NK-92 (cell line): Measurements from ENCODE around the gene TMEM186.
"Not testable (repeated sequence)": the region's sequence is repeated elsewhere in the genome, so short reads cannot be mapped to it uniquely, and the experiment has no call there.

Source experiments
- DNase-seq: peaks from one replicate; lab custom pipeline; 2025; ENCODE audit not compliant: unreplicated experiment; lab: John Stamatoyannopoulos, UW

TMEM186 gene

DNA sequence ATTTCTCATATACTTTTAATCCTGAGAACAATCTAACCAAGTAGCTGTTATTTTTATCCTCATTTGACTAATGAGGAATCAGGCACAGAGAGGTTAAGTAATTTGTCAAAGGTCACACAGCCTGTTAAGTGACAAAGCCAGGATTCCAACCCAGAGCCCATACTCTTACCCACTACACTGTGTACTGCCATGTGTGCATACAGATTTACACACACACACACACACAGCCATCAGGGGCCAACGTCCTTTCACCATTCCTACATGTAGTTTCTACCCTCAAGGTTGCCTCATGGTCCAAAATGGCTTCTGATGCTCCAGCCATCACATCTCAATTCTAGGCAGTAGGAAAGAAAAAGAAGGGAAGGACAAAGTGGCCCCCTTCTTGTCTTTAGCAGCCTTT lies 22.1 kb downstream of the TMEM186 start:
- no peak for DNase-seq

DNA sequence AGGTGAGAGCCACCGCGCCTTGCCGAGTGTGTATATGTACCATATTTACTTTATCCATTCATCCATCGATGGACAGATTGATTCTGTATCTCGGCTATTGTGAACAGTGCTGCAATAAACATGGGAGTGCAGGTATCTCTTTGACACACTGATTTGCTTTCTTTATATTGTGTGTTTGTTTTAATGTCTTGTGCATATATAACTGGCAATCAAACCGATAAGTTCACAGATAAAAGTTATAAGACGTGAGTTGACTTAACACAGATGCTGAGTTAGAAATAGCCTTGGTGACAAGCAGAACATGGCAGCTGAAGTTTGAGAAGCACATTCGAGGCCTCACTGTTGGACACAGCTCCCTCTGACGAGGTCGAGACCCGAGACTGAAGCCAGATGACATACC lies 23.2 kb downstream of the TMEM186 start:
- DNase-seq, result no peak

GRCh38 chr16:8773537-8773936 lies 23.9 kb downstream of the TMEM186 start:
- DNase-seq, result no peak

DNA sequence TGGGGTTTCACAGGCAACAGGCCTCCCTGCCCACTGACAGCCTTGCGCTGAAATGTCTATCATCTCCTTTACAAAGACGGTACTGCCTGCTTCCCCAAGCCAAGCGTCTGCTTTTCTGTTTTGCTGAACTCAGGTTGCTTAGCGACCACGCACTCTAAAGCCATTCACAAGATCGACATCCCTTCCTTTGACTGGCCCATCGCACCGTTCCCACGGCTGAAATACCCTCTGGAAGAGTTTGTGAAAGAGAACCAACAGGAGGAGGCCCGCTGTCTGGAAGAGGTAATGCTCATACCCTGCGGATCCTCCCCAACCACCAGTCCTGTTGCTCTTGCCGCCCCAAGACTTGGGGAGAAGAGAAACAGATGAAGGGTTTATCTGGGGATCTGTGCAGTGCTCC lies 28.7 kb downstream of the TMEM186 start:
- no peak for DNase-seq

DNA sequence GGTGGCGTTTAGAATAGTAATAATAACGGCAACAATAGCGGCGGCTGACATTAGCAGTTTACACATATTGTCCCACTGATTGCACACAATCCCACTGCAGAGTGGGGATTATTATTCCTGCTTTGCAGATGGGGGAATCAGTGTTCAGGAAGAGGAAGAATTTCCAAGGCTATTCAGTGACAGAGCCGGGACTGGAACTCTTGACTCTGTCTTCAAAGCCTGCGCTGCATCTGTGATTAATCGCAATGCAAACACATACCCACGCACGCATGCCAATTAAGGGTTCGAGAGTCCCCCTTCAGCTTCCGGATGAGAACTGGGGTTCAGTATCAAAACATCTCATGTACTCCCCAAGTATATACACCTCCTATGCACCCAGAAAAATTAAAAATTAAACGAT lies 29.2 kb downstream of the TMEM186 start:
- DNase-seq, result no peak

- DNase-seq, result no peak
Measured at GRCh38 chr16:8767176-8767575, 30.3 kb downstream of the TMEM186 start.

DNA sequence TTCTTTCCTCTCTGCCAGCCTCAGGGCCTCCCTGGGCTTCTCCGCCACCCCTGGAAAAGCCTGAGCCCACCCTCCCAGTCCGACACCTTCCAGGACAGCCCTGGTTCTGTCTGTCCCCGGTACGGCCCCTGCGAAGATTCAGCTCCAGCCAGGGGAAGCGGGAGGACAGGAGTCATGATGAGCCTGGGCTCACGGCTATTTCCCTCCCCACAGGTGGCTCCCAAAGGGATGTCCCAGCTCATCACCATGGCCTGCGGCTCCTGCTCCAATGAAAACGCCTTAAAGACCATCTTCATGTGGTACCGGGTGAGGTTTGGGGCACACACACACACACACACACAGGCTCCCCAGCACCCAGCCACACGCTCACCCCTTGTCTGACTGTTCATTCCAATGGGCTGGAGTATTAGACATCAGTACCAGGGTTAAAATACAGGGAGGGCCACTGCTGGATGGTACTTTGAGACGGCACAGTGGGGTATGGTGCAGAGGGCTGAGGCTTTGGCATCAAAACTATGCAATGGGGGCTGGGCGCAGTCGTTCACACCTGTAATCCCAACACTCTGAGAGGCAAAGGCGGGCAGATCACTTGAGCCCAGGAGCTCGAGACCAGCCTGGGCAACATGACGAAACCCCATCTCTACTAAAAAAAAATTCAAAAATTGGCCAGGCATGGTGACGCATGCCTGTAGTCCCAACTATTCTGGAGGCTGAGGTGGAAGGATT lies 32.8 kb downstream of the TMEM186 start:
- DNase-seq, result no peak

DNA sequence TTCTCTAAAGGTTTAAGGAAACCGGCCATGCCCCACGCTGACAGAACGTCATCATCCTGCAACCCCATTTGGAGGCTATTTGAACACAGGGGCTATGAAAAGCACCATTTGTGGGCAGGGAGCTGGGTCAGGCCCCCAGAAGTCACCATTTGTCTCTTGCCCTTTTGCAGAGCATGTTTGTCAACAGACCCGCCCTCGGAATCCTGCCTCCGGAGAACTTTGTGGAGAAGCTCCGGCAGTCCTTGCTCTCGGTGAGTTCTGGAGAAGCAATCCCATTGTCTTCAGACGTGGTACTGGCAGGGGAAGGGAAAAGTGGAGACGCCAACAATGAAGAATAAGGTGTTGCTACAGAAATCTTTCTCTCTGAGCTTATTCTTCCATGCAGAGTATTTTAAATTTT lies 33.5 kb downstream of the TMEM186 start:
- DNase-seq, result no peak

DNA sequence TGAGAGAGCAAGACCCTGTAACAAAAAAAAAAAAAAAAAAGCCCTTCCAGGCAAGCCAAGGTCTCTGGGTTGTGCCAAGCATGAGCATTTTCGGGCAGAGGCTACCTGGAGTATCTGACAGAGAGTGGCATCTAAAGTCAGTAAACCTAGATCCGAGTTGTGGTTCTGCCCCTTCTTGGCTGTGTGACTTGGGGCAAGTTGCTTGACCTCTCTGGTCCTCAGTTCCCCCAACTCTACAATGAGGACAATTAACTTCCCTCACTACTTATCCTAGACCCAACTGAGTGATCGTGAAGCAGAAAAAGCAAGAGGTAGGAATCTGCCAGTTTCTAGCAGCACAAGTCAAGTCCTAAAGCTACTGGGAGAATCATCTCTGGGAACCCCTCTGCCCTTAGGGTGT lies 34.4 kb downstream of the TMEM186 start:
- no peak for DNase-seq

DNA sequence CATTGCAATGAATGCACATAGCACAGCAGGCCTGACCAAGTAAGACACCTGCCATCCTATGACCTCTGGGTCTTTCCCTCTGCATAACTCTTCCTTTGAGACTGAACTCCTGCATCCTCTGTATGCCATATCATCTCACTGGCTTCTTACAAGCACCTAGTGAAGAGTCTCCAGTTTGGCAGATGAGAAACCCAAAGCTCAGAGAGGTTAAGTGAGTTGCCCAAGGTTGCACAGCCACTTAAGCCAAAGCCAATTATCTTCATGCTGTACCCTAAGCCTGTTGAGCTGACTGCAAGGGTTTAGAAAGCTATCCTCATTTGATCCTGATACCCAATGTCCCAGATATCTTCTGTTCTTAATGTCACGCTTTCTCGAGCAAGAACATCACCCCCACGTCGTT lies 35.2 kb downstream of the TMEM186 start:
- DNase-seq, result no peak

GRCh38 chr16:8761078-8761477 lies 36.4 kb downstream of the TMEM186 start:
- no peak for DNase-seq

- DNase-seq, result no peak
Measured at GRCh38 chr16:8760021-8760420, 37.4 kb downstream of the TMEM186 start.

- DNase-seq, result no peak
Measured at GRCh38 chr16:8758022-8758421, 39.4 kb downstream of the TMEM186 start.

DNA sequence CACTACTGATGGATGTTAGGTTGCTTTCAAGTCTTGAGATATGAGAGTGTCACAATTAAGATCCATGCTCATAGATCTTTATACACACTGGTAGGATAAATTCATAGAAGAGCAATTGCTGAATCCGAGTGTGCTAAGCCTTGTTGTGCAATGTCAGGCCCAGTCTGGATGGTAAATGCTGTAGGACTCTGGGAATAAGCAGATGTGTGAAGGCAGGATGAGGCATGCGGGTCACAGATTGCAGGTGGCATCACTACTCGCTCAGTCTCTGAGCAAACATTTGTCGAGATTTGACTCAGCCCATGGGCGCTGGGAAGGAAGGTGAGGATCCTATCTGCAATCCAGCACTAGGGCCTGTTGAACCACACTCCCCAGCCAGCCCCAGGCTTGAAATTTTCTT lies 40.7 kb downstream of the TMEM186 start:
- DNase-seq, result no peak

- no peak for DNase-seq
Measured at GRCh38 chr16:8753416-8754054, 43.9 kb downstream of the TMEM186 start.

GRCh38 chr16:8752706-8753105 lies 44.7 kb downstream of the TMEM186 start:
- no peak for DNase-seq

- no peak for DNase-seq
Measured at GRCh38 chr16:8751481-8752311, 45.7 kb downstream of the TMEM186 start.

DNA sequence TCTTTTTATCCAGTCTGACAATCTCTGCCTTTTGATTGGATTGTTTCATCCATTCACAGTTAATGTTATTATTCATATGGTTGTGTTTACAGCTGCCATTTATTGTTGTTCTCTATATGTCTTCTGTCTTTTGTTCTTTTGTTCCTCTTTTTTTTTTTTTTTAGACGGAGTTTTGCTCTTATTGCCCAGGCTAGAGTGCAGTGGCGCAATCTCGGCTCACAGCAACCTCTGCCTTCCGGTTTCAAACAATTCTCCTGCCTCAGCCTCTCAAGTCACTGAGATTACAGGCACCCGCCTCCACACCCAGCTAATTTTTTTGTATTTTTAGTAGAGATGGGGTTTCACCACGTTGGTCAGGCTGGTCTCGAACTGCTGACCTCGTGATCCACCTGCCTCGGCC lies 48.5 kb downstream of the TMEM186 start:
- DNase-seq, result not testable (repeated sequence)
